ENCODE data around the gene STK32B. TPM values are rescaled to one million over a fixed set of nuclear protein-coding genes. Genes with fewer than 3 reads are reported as not detected.
A peak's percentile ranks its signal among the peaks of the same experiment; 100 is the strongest.

STK32B gene
- polyA plus RNA-seq, 2 of the 4 experiments (the other 2 are of a cell fraction), result 7.6 to 12.1 TPM

GRCh38 chr4:5379895-5380294, 328.6 kb downstream of the STK32B start:
- POLR2A ChIA-PET, result no interaction called here
- Histone ChIP-seq H3K4me2 (no peak overlapping the region), H3K27ac (no peak overlapping the region), H3K4me1 (peaks cover 30% of the 10 kb centered on the region), H3K9me3 (no peaks in the 10 kb centered on the region), H3K4me3 (no peak overlapping the region)
- ATAC-seq (no peak), DNase-seq (ENCODE audit: low read depth in 1 of 2, low spot score in 1 of 2) (no peak), FAIRE-seq (no peak)
- 94% methylated on average over 5 of the region's 6 CpGs for WGBS (ENCODE audit: missing lambda C conversion rate)
- TF ChIP-seq KDM5A (IDR thresholded peaks at IDR 0.05), result no peak
- no peak for TF ChIP-seq MYC (IDR thresholded peaks at IDR 0.05; ENCODE audit: borderline replicate concordance, low read length)
- TF ChIP-seq, protein P1, sequence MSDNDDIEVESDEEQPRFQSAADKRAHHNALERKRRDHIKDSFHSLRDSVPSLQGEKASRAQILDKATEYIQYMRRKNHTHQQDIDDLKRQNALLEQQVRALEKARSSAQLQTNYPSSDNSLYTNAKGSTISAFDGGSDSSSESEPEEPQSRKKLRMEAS (IDR thresholded peaks at IDR 0.05), result no peak
- TF ChIP-seq HOXA7 (CRISPR knock-in tag; IDR thresholded peaks at IDR 0.05), result no peak
- TF ChIP-seq, protein P2, sequence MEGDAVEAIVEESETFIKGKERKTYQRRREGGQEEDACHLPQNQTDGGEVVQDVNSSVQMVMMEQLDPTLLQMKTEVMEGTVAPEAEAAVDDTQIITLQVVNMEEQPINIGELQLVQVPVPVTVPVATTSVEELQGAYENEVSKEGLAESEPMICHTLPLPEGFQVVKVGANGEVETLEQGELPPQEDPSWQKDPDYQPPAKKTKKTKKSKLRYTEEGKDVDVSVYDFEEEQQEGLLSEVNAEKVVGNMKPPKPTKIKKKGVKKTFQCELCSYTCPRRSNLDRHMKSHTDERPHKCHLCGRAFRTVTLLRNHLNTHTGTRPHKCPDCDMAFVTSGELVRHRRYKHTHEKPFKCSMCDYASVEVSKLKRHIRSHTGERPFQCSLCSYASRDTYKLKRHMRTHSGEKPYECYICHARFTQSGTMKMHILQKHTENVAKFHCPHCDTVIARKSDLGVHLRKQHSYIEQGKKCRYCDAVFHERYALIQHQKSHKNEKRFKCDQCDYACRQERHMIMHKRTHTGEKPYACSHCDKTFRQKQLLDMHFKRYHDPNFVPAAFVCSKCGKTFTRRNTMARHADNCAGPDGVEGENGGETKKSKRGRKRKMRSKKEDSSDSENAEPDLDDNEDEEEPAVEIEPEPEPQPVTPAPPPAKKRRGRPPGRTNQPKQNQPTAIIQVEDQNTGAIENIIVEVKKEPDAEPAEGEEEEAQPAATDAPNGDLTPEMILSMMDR (IDR thresholded peaks at IDR 0.05), result no peak
- no peak for TF ChIP-seq JUNB (IDR thresholded peaks at IDR 0.05)
- TF ChIP-seq, protein P3, sequence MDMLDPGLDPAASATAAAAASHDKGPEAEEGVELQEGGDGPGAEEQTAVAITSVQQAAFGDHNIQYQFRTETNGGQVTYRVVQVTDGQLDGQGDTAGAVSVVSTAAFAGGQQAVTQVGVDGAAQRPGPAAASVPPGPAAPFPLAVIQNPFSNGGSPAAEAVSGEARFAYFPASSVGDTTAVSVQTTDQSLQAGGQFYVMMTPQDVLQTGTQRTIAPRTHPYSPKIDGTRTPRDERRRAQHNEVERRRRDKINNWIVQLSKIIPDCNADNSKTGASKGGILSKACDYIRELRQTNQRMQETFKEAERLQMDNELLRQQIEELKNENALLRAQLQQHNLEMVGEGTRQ (IDR thresholded peaks at IDR 0.05), result no peak
- TF ChIP-seq FOSL2 (IDR thresholded peaks at IDR 0.05), result no peak
- TF ChIP-seq FOSL2 (CRISPR knock-in tag; IDR thresholded peaks at IDR 0.05), result no peak
- no peak for TF ChIP-seq ZC3H11A (IDR thresholded peaks at IDR 0.05)
- TF ChIP-seq, protein P4, sequence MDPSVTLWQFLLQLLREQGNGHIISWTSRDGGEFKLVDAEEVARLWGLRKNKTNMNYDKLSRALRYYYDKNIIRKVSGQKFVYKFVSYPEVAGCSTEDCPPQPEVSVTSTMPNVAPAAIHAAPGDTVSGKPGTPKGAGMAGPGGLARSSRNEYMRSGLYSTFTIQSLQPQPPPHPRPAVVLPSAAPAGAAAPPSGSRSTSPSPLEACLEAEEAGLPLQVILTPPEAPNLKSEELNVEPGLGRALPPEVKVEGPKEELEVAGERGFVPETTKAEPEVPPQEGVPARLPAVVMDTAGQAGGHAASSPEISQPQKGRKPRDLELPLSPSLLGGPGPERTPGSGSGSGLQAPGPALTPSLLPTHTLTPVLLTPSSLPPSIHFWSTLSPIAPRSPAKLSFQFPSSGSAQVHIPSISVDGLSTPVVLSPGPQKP (IDR thresholded peaks at IDR 0.05; ENCODE audit: low read depth, low read length), result no peak
- no peak for TF ChIP-seq BHLHE40 (IDR thresholded peaks at IDR 0.05; ENCODE audit: low read depth, low read length)
- no peak for TF ChIP-seq GATA3 (IDR thresholded peaks at IDR 0.05; ENCODE audit: borderline replicate concordance)
- no peak for TF ChIP-seq HES2 (IDR thresholded peaks at IDR 0.05)
- no peak for TF ChIP-seq MAZ (IDR thresholded peaks at IDR 0.05; ENCODE audit: borderline replicate concordance, low read depth, low read length)
- TF ChIP-seq RFX5 (IDR thresholded peaks at IDR 0.05), result no peak
- no peak for TF ChIP-seq HDAC2 (IDR thresholded peaks at IDR 0.05)
- no peak for TF ChIP-seq TFCP2L1 (CRISPR knock-in tag; IDR thresholded peaks at IDR 0.05)
- TF ChIP-seq EP300 (IDR thresholded peaks at IDR 0.05), result no peak
- TF ChIP-seq PHF8 (IDR thresholded peaks at IDR 0.05; ENCODE audit: borderline replicate concordance, low read depth), result no peak
- TF ChIP-seq RCOR1 (IDR thresholded peaks at IDR 0.05; ENCODE audit: low read depth, low read length), result no peak
- CTCF ChIA-PET, result interaction anchor here (1.4 kb wide), 1 partner anchor 330 kb away, joined by 5 read pairs; no protein-coding TSS in a partner anchor

- 11% methylated on average over 8 of the region's 8 CpGs for WGBS (ENCODE audit: missing lambda C conversion rate)
- DNase-seq (ENCODE audit: low read depth in 1 of 2, low spot score in 1 of 2) (peak; percentile 31 to 81), ATAC-seq (peak; percentile 53 to 69; a peak in 5 of 6 replicates), FAIRE-seq (no peak)
- peaks cover 44% of the 10 kb centered on the region for H3K4me1 ChIP-seq
- H3K4me3 ChIP-seq, result no peak overlapping the region
- no peaks in the 10 kb centered on the region for H3K9me3 ChIP-seq
- CTCF ChIA-PET, result interaction anchor here (0.9 kb wide), 1 partner anchor 18 kb away, joined by 3 read pairs; no protein-coding TSS in a partner anchor
- peak overlapping the region; percentile 68 to 85 for H3K27ac ChIP-seq
- POLR2A ChIA-PET, result no interaction called here
- H3K4me2 ChIP-seq, result peak overlapping the region; percentile 63
- TF ChIP-seq MAFK (IDR thresholded peaks at IDR 0.05; ENCODE audit: partially characterized antibody), result peak; percentile 89
- peak; percentile 35; the same call in 1 of the 2 replicates for TF ChIP-seq FOXS1 (CRISPR knock-in tag; IDR thresholded peaks at IDR 0.05)
- no peak for TF ChIP-seq RNF2 (IDR thresholded peaks at IDR 0.05; ENCODE audit: borderline replicate concordance, low read depth)
- no peak for TF ChIP-seq REST (IDR thresholded peaks at IDR 0.05)
- TF ChIP-seq, protein P1 (IDR thresholded peaks at IDR 0.05), result peak; percentile 53; the same call in 1 of the 2 replicates
- 0 out of 5 replicates have a peak, but pooled peaks of 1 of the 2 experiments have one; percentile 24 for TF ChIP-seq EP300 (IDR thresholded peaks at IDR 0.05)
- TF ChIP-seq GATA3 (IDR thresholded peaks at IDR 0.05; ENCODE audit: borderline replicate concordance), result peak; percentile 64; the same call in 1 of the 2 replicates
- TF ChIP-seq JUNB (IDR thresholded peaks at IDR 0.05), result peak; percentile 48
- TF ChIP-seq FOSL2 (IDR thresholded peaks at IDR 0.05), result no peak
- TF ChIP-seq FOSL2 (CRISPR knock-in tag; IDR thresholded peaks at IDR 0.05), result peak; percentile 46; the same call in 1 of the 2 replicates
- no peak for TF ChIP-seq CBX2 (IDR thresholded peaks at IDR 0.05; ENCODE audit: borderline replicate concordance, low read depth)
- no peak for TF ChIP-seq HEYL (CRISPR knock-in tag; IDR thresholded peaks at IDR 0.05)
- TF ChIP-seq ZSCAN20 (CRISPR knock-in tag; IDR thresholded peaks at IDR 0.05), result no peak
- TF ChIP-seq SMC3 (IDR thresholded peaks at IDR 0.05), result no peak
These were observed 330.7 kb downstream of the STK32B start for GRCh38 chr4:5381961-5382441.

Measured in A549 (cell line).